ENCODE results near the gene PODXL. TPM values are rescaled to one million over a fixed set of nuclear protein-coding genes. Genes with fewer than 3 reads are reported as not detected.
A peak's percentile ranks its signal among the peaks of the same experiment; 100 is the strongest.

Gene PODXL
- total RNA-seq, 1 experiment from 2014 or later: 32.3 TPM

DNA sequence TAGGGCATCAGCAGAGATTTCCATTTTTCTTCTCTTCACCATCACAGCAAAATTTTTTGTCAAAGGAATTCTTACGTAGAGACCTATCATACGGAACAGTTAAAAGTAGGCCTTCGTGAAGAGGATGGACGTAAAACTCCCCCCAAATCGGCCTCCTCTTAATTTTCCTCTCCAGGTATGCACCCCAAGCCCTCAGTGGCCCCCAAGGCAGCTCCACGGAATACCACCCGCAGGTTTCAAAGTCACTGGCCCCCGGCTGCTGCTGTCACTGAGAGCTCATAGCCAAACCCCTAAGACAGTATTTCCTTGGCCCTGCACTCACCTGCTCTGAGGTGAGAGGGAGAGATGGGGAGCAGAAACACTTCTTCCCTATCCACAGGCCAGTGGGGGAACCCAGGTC, 8.8 kb downstream of the PODXL start:
- in situ Hi-C loops (cut with HindIII; ENCODE audit: low pct_unique_long_range_greater_than_20kb, low sequenced_read_pairs) (no loop called here), intact Hi-C loops (cut with micrococcal nuclease; ENCODE audit: unreplicated experiment) (no loop called here)
- H3K27ac ChIP-seq (ENCODE audit: low read length): no peak overlapping the region
- ATAC-seq: no peak
- H3K9me3 ChIP-seq (ENCODE audit: control insufficient read depth, insufficient read depth, low read depth, low read length): no peaks in the 10 kb centered on the region
- POLR2A ChIA-PET: no interaction called here
- CTCF ChIA-PET: no interaction called here
- no peaks in the 10 kb centered on the region for H3K36me3 ChIP-seq (ENCODE audit: control insufficient read depth, insufficient read depth, low read length)
- DNase-seq (ENCODE audit: low read depth, low spot score): no peak
- H3K27me3 ChIP-seq (ENCODE audit: control insufficient read depth, insufficient read depth, low read length): no peaks in the 10 kb centered on the region
- H3K4me3 ChIP-seq (ENCODE audit: low read depth in 2 of 2, low read length in 2 of 2): no peak overlapping the region
- TF ChIP-seq TCF7L2 (IDR thresholded peaks at IDR 0.05; ENCODE audit: low read depth, low read length) (no peak), POLR2AphosphoS5 (IDR thresholded peaks at IDR 0.05; ENCODE audit: low read depth, low read length) (no peak)
- TF ChIP-seq, protein P1, sequence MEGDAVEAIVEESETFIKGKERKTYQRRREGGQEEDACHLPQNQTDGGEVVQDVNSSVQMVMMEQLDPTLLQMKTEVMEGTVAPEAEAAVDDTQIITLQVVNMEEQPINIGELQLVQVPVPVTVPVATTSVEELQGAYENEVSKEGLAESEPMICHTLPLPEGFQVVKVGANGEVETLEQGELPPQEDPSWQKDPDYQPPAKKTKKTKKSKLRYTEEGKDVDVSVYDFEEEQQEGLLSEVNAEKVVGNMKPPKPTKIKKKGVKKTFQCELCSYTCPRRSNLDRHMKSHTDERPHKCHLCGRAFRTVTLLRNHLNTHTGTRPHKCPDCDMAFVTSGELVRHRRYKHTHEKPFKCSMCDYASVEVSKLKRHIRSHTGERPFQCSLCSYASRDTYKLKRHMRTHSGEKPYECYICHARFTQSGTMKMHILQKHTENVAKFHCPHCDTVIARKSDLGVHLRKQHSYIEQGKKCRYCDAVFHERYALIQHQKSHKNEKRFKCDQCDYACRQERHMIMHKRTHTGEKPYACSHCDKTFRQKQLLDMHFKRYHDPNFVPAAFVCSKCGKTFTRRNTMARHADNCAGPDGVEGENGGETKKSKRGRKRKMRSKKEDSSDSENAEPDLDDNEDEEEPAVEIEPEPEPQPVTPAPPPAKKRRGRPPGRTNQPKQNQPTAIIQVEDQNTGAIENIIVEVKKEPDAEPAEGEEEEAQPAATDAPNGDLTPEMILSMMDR (IDR thresholded peaks at IDR 0.05): no peak
- TF ChIP-seq, protein P2, sequence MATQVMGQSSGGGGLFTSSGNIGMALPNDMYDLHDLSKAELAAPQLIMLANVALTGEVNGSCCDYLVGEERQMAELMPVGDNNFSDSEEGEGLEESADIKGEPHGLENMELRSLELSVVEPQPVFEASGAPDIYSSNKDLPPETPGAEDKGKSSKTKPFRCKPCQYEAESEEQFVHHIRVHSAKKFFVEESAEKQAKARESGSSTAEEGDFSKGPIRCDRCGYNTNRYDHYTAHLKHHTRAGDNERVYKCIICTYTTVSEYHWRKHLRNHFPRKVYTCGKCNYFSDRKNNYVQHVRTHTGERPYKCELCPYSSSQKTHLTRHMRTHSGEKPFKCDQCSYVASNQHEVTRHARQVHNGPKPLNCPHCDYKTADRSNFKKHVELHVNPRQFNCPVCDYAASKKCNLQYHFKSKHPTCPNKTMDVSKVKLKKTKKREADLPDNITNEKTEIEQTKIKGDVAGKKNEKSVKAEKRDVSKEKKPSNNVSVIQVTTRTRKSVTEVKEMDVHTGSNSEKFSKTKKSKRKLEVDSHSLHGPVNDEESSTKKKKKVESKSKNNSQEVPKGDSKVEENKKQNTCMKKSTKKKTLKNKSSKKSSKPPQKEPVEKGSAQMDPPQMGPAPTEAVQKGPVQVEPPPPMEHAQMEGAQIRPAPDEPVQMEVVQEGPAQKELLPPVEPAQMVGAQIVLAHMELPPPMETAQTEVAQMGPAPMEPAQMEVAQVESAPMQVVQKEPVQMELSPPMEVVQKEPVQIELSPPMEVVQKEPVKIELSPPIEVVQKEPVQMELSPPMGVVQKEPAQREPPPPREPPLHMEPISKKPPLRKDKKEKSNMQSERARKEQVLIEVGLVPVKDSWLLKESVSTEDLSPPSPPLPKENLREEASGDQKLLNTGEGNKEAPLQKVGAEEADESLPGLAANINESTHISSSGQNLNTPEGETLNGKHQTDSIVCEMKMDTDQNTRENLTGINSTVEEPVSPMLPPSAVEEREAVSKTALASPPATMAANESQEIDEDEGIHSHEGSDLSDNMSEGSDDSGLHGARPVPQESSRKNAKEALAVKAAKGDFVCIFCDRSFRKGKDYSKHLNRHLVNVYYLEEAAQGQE (IDR thresholded peaks at IDR 0.05; ENCODE audit: insufficient read depth in 1 of 2, low read depth in 2 of 2, low read length in 1 of 2): no peak
- BruUV-seq (replicated peaks): no TSS peak
- peaks cover 8% of the 10 kb centered on the region for H3K4me1 ChIP-seq (ENCODE audit: control insufficient read depth, insufficient read depth, low read length)

DNA sequence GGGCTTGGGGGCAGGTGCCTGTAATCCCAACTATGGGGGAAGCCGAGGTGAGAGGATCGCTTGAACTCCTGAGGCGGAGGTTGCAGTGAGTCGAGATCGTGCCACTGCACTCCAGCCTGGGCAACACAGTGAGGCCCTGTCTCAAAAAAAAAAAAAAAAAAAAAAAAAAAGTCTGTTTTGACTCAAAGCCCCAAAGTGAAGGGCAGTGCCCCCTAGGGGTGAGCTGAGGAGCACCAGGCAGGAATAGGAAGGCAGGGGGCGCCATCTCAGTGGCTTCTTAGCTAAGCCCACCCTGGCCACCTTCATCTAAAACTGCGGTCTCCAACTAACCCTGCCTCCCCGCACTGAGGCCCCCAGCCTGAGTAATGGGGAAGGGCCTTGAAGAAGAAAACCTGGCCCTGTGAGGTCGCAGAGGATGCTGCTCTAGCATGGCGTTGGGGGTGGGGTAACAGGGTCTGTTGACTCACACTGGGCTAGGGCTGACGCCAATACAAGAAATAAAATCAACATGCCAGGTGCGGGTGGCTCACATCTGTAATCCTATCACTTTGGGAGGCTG, 9.8 kb downstream of the PODXL start:
- TF ChIP-seq, protein P2 (IDR thresholded peaks at IDR 0.05; ENCODE audit: insufficient read depth in 1 of 2, low read depth in 2 of 2, low read length in 1 of 2): no peak
- TF ChIP-seq, protein P1 (IDR thresholded peaks at IDR 0.05): peak; percentile 85
- H3K27me3 ChIP-seq (ENCODE audit: control insufficient read depth, insufficient read depth, low read length): no peaks in the 10 kb centered on the region
- H3K4me1 ChIP-seq (ENCODE audit: control insufficient read depth, insufficient read depth, low read length): peaks cover 8% of the 10 kb centered on the region
- ATAC-seq: no peak
- H3K9me3 ChIP-seq (ENCODE audit: control insufficient read depth, insufficient read depth, low read depth, low read length): no peaks in the 10 kb centered on the region
- ChIA-PET CTCF (interaction anchor here (0.6 to 1.2 kb wide), 10 partner anchors 17 to 202 kb away, joined by 3 to 19 read pairs (median 8); no protein-coding TSS in a partner anchor), POLR2A (no interaction called here)
- H3K36me3 ChIP-seq (ENCODE audit: control insufficient read depth, insufficient read depth, low read length): no peaks in the 10 kb centered on the region
- intact Hi-C loops (cut with micrococcal nuclease; ENCODE audit: unreplicated experiment): no loop called here
- no peak for DNase-seq (ENCODE audit: low read depth, low spot score)
- H3K4me3 ChIP-seq (ENCODE audit: low read depth in 2 of 2, low read length in 2 of 2): no peak overlapping the region; a peak in 1 of 4 replicates
- BruUV-seq (replicated peaks): no TSS peak
- no peak overlapping the region for H3K27ac ChIP-seq (ENCODE audit: low read length)
- in situ Hi-C loops (cut with HindIII; ENCODE audit: low pct_unique_long_range_greater_than_20kb, low sequenced_read_pairs): no loop called here
